Hepatocyte (in vitro differentiated cells): Measurements from ENCODE around the gene TADA1.

ENCODE experiments used
- EZH2 ChIP-seq: fragments of 200-600 bp; sonication (generic); IDR thresholded peaks from 2 replicates; pipeline ENCODE4 v1.6.1; 2016; ENCODE audit warnings: antibody characterized with exemption, mild to moderate bottlenecking, borderline replicate concordance
- EZH2phosphoT487 ChIP-seq: fragments of 200-600 bp; sonication (generic); IDR thresholded peaks from one replicate; pipeline ENCODE4 v1.6.1; 2018; ENCODE audit warnings: antibody characterized with exemption, mild to moderate bottlenecking, low read depth, moderate library complexity; ENCODE audit not compliant: unreplicated experiment, severe bottlenecking
- TF ChIP-seq, protein P1 (sequence below): fragments of 200-600 bp; sonication (generic); IDR thresholded peaks from 2 replicates; pipeline ENCODE4 v1.5.1; 2016; ENCODE audit warnings: antibody characterized with exemption, mild to moderate bottlenecking; ENCODE audit not compliant: poor library complexity

DNA sequence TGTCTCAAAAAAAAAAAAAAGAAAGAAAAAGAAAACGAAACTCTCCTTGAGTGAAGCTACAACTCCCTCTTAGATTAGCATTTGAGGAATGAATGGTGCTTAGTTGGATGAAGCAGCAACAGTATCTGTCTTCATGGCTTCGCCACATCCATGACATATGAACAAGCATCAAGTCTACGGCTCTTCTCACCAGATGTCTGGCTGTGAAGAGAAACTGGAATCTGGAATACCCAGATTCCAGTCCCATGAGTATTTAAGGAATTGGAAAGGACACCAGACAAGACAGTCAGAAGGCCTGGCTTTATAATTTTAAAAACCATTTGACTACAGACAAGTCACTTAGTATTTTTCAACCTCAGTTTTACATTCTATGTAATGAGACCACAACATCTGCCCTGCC is 38.0 kb upstream of the TADA1 start:
- TF ChIP-seq, protein P1, sequence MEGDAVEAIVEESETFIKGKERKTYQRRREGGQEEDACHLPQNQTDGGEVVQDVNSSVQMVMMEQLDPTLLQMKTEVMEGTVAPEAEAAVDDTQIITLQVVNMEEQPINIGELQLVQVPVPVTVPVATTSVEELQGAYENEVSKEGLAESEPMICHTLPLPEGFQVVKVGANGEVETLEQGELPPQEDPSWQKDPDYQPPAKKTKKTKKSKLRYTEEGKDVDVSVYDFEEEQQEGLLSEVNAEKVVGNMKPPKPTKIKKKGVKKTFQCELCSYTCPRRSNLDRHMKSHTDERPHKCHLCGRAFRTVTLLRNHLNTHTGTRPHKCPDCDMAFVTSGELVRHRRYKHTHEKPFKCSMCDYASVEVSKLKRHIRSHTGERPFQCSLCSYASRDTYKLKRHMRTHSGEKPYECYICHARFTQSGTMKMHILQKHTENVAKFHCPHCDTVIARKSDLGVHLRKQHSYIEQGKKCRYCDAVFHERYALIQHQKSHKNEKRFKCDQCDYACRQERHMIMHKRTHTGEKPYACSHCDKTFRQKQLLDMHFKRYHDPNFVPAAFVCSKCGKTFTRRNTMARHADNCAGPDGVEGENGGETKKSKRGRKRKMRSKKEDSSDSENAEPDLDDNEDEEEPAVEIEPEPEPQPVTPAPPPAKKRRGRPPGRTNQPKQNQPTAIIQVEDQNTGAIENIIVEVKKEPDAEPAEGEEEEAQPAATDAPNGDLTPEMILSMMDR, result no peak
- TF ChIP-seq EZH2 (no peak), EZH2phosphoT487 (no peak)
